NCI-H1436 (cell line): ENCODE data around the gene FAM118A.
A peak's percentile ranks its signal among the peaks of the same experiment; 100 is the strongest.
"Not testable (repeated sequence)": the region's sequence is repeated elsewhere in the genome, so short reads cannot be mapped to it uniquely, and the experiment has no call there.

ENCODE experiments used
- DNase-seq: peaks from one replicate; lab custom pipeline; 2025; lab: John Stamatoyannopoulos, UW

FAM118A gene

DNA sequence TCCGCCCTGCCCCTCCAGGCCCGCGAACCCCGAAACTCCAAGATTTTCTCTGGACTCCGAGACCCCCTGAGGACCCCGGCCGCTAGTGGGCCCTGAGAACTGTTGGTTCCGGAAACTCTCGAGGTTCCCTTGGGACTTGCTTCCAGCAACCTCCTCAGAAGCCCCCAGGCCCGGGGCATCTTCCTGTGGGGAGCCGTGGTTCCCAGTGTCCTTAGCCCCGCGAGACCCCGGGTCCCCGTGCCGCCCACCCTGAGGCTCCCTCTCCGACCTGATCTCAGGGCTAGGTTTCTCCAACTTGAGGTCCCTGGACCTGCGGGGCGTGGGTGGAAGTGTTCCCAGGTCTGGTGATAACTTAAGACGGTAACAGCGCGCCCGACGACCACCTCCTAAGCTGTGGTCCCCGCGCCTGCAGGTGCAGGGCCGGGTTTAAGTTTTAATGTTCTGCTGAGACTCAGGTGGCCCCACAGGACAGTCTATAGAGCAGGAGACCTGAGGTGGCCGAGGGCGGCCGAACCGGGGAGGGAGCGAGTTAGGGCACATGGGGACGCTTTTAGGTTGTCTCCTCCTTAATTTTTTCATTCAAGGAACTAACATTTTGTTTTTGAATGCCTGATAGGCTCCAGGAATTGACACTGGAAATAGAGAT is 720 bp downstream of the FAM118A start:
- no peak for DNase-seq

DNA sequence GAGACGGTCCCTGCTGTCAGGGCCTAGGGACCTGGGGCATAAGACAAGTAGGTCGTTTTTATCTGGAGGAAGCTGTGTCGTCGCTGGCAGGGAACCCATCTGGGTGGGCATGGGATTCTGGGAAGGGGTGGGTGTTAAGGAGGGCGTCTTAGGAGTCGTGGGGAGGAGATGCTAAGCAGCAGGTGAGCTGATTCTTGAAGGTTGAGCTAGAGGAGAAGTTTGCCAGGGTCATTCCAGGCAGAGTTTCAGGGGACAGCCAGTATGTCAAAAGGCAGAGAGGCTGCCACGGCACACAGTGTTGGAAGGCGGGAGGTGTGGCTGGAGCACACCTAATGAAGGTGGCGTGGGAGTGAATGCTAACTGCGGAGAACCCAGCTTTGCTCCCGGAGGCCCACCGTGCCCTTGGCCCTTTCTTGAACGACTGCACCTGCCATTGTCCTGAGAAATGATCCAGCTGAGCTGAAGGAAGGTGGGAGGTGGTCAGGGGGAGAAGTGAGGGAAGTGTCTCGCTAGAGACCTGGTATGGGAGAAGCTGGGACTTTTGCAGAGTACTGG is 1.3 kb downstream of the FAM118A start:
- DNase-seq: no peak

DNA sequence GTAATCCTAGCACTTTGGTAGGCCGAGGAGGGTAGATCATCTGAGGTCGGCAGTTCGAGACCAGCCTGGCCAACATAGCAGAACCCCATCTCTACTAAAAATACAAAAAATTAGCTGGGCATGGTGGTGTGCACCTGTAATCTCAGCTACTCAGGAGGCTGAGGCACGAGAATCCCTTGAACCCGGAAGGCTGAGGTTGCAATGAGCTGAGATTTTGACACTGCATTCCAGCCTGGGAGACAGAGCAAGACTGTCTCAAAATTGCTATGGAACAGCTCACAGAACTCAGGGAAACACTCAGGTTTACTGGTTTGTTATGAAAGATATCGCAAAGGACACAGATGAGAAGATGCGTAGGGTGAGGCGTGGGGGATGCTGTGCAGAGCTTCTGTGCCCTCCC is 2.7 kb downstream of the FAM118A start:
- DNase-seq: no peak

DNA sequence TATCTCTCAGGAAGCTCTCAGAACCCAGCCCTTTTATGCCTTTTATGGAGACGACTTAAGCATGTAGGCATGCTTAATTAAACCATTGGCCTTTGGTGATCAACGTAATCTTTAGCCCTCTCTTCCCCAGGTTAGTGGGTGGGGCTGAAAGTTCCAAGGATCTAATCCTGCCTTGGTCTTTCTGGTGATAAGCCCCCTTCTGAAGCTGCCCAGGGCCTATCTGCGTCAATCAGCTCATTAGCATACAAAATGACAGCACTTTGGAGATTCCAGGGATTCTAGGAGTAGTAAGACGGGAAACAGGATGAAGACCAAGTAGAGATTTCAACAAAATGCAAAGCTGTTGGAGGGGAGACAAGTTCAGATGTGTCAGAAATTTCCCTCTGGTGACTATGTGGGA is 3.1 kb downstream of the FAM118A start:
- DNase-seq: no peak

DNA sequence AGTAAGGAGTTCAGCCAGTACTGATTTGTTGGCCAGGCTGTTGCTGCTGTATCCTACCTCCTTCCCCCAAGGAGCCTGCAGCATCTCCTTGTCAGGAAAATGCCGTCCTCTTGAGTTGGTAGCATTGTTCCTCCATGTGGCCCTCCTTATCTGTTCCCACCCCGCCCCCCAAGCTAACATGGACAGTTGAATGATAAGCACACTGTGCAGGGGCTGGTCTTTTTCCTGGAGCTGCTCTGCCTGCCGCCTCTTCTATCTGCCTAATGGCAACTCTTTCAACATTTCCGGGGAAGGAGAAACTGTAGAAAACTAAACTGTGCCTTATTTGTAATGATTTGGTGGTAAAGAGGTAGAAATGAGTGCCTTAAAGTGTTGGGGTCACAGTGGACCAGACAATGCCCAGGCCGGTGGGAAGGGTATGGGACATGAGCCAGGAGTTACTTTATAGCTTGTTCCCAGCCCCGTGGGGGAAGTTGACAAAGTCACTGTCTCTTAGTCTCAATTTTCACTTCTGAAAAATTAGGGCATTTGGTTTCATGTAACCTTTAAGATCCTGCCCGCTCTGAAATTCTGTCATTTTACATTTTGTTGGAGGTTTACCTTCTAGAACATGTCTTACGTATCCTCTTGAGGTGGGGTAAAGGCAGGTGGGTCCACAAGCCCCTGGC is 4.5 kb downstream of the FAM118A start:
- no peak for DNase-seq

DNA sequence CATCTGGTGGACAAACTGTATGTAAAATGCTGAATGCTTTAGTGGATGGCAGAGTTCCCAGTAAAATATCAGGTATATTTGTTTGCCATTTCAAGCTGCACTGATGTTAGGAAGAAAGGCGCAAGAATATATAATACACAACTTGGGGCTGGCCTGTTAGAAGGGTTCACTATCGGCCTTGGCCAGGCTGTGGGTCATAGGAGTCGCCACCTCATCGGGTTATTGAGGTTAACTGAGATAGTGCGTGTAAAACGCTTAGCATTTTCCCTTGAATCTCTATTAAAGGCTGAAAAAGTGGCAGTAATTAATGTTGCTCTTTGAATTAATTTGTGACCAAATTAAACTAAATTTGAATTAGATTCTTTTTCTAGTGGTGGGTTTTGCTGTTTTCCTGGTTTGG is 5.1 kb downstream of the FAM118A start:
- DNase-seq: no peak

DNA sequence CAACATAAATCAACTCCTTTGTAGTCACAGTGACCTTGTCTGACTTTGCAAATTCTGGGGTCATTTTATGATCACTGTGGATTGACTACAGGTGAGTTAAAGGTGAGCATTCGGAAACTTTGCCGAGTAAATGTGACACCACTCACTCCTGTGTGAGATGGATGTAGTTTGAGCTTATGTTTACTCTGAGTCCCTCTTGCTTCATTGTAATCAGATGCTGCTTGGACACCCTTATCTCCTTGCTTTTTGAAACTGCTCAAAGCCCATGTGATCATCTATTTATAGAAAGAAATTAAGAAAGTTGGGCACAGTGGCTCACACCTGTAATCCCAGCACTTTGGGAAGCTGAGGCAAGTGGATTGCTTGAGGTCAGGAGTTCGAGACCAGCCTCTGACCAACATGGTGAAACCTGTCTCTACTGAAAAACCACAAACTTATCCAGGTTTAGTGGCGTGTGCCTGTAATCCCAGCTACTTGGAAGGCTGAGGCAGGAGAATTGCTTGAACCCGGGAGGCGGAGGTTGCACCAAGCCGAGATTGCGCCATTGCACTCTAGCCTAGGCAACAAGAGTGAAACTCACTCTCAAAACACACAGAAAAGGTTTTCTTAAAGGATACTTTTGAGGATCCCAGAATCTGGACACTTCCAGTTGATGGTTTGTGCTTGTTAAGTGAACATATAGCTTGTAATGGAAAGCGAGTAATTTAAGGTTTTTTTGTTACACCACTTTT is 7.2 kb downstream of the FAM118A start:
- DNase-seq: no peak

DNA sequence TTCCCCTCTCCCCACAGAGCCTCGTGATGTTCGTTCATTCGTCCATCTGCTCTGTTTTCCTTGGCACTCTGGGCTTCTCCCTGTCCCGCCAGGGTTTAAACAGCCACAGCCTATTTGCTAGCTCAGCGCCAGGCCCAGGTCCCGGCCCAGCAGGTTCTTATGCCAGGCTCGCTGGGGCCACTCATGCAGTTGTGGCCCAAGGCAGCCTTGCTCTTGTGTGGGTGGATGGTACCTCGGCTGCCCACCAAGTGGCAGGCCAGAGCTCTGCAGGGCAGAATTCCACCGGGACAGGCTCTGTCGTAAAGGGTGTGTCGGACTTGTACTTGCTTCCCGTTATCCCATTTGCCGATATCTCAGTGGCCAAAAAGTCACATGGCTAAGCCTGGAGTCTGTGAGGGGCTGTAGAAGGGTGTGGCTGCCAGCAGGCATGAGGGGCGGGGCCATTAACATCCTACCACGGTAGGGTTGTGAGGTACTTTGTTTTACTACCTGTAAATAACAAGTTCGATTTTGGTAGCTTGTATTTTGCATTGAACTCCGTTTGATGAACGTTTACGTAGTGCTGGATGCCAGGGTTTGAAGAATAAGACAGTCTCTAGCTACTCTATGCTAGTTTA is 7.9 kb downstream of the FAM118A start:
- DNase-seq: peak; percentile 64

DNA sequence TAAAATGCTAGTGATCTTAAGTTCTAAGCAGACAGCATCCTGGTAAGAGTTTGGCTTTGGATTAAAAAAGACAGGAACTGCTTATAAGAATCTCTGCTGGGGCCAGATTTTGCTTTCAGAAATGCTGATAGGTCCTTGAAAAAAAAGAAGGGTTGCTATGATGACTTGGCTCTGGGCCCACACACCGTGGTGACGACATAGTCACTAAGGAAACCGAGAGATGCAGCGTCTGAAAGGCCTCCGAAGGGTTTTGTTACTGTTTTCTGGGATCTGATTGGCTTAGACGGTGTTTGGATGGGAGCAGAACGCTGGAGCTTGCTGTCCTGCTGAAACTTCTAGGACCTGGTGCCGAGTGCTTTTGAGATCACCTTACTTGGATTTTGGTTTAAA is 8.4 kb downstream of the FAM118A start:
- DNase-seq: peak; percentile 89

DNA sequence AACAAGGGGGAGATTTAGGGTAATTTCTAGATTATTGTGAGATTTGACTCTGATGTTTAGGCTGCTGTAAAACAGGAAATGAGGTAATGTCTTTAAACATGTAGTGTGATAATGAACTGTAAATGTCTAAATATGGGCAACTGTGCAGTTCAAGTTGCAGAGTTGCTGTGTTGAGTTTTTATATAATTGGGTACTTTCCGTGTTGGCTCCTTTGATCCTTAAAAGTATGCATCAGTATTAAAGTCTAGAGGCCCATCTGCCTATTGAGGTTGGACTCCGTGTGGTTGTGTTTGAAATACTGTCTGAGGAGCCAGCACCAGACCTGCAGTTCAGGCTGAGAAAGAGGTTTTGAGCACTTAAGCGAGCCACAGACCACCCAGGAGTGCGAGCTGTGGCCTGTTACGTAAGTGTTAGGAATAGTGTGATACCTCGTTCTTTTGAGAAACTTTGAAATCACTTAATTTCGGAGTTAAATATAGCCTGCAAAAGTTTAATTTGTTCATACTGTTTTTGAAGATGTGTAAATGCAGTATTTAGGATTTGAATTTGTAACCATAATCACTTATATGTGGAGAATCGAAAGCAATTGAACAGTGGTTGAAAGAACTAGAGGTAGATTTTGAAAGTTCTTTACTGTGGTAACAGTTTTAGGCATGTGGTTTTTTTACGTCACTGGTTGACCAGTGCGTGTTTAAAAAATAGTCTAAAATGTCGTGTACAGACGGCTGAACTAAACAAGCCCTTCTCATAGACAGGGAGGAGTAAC is 9.0 kb downstream of the FAM118A start:
- DNase-seq: no peak

DNA sequence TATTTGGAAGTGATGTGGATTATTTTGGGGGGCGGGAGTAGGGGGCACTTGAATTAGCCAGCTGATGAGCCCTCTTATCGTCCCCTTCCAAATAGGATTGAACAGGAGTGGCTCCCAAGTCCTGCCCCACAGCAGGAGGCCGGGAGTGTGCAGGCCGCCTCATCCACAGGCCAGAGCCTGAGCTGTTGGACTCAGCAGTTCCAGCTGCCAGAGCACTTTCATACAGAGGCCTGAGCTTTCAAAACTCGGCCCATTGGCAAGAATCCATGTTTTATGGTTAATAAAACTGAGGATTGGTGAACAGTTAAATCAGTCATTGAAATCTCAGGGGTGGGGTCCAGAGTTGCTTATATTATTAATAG is 9.6 kb downstream of the FAM118A start:
- DNase-seq: no peak

DNA sequence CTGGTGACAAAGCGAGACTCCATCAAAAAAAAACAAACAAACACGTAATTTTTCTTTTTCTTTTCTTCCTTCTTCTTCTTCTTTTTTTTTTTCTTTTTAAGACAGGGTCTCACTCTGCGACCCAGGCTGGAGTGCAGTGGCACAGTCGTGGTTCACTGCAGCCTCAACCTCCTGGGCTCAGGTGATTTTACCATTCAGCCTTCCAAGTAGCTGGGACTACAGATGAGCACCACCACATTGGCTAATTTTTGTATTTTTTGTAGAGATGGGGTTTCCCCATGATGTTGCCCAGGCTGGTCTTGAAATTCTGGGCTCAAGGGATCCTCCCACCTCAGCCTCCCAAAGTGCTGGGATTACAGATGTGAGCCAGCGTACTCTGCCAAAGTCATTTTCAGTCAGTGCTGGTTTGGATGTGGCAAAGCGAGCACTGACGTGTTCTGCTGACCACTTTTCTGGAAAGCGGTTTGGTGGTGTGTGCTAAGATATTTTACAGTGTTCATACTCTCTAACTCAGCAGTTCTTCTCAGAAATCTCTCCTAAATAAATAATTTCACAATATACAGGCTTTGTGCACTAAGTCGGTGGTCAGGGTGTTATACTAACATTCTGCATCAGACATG is 10.7 kb downstream of the FAM118A start:
- no peak for DNase-seq

DNA sequence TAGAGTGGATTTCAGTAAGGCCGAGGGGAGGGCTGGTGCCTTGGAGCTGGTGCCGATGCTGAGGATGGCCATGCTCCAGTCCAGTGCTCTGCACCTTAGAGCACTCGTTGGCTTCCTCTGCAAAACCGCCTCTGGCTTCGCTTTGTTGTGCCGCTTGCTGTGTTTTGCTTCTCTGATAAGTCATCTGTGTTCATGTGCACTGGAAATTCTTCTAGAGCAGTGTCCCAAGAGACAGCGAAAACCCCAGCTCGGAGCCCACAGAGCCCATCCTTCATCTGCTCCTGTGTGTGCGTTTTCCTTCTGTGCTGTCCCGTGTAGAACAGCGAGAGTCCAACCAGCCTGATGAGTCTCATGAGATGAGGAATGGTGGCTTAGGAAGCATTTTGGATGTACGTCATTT is 12.1 kb downstream of the FAM118A start:
- no peak for DNase-seq

DNA sequence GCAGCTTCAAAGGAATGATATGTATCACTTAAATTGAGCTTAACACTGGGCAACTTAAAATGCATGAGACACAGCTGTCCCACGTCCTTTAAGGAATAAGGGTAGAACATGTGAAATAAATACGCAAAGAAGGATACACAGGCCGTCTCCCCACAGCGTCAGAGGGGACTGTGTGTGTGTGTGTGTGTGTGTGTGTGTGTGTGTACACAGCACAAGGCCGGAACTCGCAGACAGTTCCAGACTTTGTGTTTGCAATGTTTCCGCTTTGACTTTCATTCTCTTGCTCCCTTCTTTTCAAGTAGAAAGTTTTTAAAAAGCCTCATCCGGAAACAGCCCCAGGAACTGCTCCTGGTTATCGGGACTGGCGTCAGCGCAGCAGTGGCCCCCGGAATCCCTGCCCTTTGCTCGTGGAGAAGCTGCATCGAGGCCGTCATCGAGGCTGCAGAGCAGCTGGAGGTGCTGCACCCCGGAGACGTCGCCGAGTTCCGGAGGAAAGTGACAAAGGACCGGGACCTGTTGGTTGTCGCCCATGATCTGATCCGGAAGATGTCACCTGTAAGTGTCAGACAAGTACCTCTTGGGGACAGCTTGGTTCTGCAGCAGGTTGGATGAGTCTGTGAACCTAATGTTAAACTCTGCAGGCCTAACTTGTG is 13.3 kb downstream of the FAM118A start:
- no peak for DNase-seq

DNA sequence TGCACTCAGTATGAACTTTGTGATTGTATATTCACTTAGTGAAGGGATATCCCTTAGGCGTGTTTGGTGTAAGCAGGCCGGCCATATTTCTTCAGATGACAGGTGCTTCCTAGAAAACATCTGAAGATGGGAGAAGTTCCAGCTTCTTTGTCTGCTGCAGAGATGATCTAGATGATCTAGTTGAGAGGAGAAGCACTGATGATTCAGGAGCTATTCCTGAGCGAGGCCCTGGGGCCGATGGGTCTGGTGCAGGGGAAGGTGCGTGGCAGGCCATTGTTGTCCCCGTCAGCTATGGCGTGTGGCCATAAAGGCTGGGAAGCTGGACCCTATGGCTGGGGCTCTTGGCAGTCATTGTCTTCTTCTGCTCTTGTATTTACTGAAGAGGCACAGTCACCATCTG is 14.0 kb downstream of the FAM118A start:
- DNase-seq: no peak

DNA sequence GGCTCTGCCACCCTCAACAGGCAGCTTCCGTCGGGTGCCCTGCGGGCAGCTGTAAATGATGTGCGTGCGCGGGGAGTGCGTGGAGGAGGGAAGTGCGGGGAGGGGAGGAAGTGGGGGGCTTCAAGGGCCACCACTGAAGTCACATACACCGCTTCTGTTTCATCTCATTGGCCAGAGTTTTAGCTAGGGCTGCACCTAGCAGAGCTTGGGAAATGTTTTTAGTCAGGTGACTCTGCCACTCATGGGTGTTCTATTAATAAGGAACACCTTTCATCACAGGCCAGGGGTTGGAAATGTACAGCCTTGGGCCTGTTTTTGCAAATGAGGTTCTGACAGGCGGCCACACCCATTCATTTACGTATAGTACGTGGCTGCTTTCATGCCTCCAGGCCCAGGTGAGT is 14.6 kb downstream of the FAM118A start:
- no peak for DNase-seq

DNA sequence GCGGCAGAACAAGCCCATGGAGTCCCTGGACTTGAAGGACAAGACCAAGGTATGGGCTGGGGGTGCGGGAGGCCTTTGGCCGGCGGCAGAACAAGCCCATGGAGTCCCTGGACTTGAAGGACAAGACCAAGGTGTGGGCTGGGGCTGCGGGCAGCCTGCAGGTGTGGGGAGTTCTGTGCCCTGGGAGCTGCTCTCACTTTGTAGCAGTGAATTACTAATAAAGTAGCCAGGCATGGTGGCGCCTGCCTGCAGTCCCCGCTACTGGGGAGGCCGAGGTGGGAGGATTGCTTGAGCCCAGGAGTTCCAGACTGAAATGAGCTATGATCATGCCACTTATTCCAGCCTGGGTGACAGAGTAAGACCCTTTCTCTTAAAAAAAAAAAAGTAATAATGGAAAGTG is 18.5 kb downstream of the FAM118A start:
- not testable (repeated sequence) for DNase-seq

DNA sequence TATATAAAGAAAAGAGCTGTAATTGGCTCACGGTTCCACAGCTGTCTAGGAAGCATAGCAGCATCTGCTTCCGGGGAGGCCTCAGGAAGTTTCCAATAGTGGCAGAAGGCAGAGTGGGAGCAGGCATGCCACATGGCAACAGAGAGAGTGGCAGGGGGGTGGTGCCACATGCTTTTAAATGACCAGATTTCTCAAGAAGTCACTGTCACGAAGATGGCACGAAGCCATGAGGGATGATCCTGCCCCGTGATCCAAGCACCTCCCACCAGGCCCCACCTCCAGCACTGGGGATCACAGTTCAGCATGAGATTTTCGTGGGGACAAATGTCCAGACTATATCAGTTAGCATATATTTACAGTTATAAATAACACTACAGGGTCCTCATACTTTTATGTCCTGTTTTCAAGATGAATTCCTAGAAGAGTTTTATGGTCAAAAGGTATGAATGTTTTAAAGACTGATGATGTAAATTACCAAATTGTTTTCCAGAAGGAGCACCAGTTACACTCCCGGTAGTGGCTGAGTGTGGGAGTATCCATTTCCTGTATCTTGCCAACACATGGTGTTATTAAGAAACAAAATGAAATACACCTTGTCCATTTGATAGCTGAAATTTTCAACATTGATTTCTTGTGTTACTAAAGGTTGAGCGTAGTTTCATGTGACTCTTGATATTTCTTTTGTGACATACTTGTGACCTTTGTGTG is 19.2 kb downstream of the FAM118A start:
- DNase-seq: no peak

DNA sequence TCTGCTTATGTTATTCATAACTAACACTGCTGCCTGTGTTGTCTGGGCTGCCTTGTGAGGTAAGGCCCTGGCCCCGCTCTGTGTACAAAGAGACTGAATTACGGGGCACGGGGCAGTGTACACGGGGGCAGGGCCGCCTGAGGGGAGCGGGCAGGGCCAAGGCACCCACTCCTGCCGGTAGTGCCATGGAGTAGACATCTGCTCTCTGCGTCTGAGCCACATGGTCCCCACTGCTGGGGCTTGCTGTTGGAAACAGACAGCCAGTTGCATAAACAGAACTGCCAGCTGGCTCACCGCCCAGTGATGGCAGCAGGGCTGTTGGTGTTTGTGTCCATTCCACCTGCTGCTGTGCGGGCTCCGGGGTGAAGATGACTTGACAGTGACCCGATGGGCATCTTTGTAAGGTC is 19.8 kb downstream of the FAM118A start:
- no peak for DNase-seq

DNA sequence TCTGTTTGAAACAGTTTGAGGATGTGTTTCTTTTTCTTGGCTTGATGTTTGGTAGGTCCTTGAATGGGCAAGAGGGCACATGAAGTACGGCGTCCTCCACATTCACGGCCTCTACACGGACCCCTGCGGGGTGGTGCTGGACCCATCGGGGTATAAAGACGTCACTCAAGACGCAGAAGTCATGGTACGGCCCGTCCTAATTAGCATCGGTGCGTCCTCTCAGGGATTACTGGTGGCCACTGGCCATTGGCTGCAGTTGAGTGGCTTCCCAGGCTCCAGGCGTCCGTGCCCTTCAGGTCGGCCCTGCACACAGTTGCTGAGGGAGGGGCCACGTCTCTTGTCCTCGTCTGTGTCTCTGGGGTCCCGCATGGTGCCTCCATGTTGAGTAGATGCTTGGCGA is 20.8 kb downstream of the FAM118A start:
- DNase-seq: no peak
